HepG2 (cell line): ENCODE measurements around the gene ANKS1B. TPM values are rescaled to one million over a fixed set of nuclear protein-coding genes. Genes with fewer than 3 reads are reported as not detected.

ENCODE experiments used
- ATAC-seq: fragments of 200-7000 bp; cut with Tn5 transposase; 3 replicates; pipeline ENCODE4 v1.9.1; 2020; ENCODE audit warnings: mild to moderate bottlenecking, moderate library complexity
- BruUV-seq: library from RNA; stranded (reverse); fragments of 400-500 nt; replicated peaks from 2 replicates; lab custom pipeline; 2021; lab: Mats Ljungman, UMichigan
- CTCF ChIA-PET: fragments of 300-600 bp; formaldehyde crosslinking; extraction: SDS; loops from one replicate; lab custom pipeline; 2021; ENCODE audit warnings: low total read pairs, inconsistent platforms, low intra/inter-chr PET ratio; lab: Yijun Ruan, JAX
- POLR2A ChIA-PET: fragments of 350-600 bp; sonication (Branson Sonifier 250); formaldehyde crosslinking; loops from one replicate; lab custom pipeline; 2020; ENCODE audit warnings: antibody characterized with exemption, inconsistent platforms; lab: Yijun Ruan, JAX
- DNase-seq: peaks from one replicate; pipeline ENCODE4 v3.0.0-alpha.2; 2015; ENCODE audit warnings: low spot score
- FAIRE-seq: peaks from 3 replicates; lab custom pipeline; 2011; peaks lifted over from hg19 to GRCh38; lab: Jason Lieb, UNC
- H2AFZ ChIP-seq: one replicate; pipeline ENCODE4 v1.6.1; 2011; ENCODE audit warnings: low read length, inconsistent platforms
- H3K27ac ChIP-seq: fragments of 300-600 bp; 3 replicates; pipeline ENCODE4 v1.8.0; 2011; ENCODE audit warnings: mixed run types, mild to moderate bottlenecking, mixed read lengths, low read length, inconsistent platforms; ENCODE audit not compliant: insufficient read depth; ENCODE audit errors: extremely low read length
- H3K27me3 ChIP-seq, 2 experiments: fragments of 200-600 bp in 1 of 2; 2 replicates in 1 of 2; 3 replicates in 1 of 2; pipeline versions ENCODE4 v1.6.0 to v1.8.0; 2011; ENCODE audit warnings: low read length in 2 of 2, mild to moderate bottlenecking in 2 of 2, moderate library complexity in 2 of 2, inconsistent platforms in 1 of 2; ENCODE audit not compliant: insufficient read depth in 2 of 2, control insufficient read depth in 1 of 2
- H3K36me3 ChIP-seq, 2 experiments: fragments of 200-600 bp in 1 of 2; replicated peaks in 1 of 2; 2 replicates in 1 of 2; 3 replicates in 1 of 2; pipeline versions ENCODE4 v1.5.1 to v1.8.0; 2011; ENCODE audit warnings: low read length in 2 of 2, inconsistent platforms in 1 of 2; ENCODE audit not compliant: insufficient read depth in 2 of 2, control insufficient read depth in 1 of 2
- H3K4me1 ChIP-seq: 2 replicates; pipeline ENCODE4 v1.5.1; 2012; ENCODE audit warnings: low read length, inconsistent platforms; ENCODE audit not compliant: insufficient read depth
- H3K4me2 ChIP-seq: 2 replicates; pipeline ENCODE4 v1.6.0; 2011; ENCODE audit warnings: low read depth, low read length, inconsistent platforms
- H3K4me3 ChIP-seq, 3 experiments: fragments of 200-600 bp in 1 of 3; sonication (generic), shearing (Covaris generic) in 1 of 3; replicated peaks in 1 of 3; 2 replicates each; pipeline ENCODE4 v1.5.1; 2011 to 2016; ENCODE audit warnings: low read length in 3 of 3, inconsistent platforms in 2 of 3, low read depth in 2 of 3, mild to moderate bottlenecking in 2 of 3, control low read depth in 1 of 3, mixed read lengths in 1 of 3; ENCODE audit not compliant: insufficient read depth in 1 of 3
- H3K79me2 ChIP-seq: one replicate; pipeline ENCODE4 v1.6.1; 2011; ENCODE audit warnings: low read length, inconsistent platforms; ENCODE audit not compliant: insufficient read depth
- H3K9ac ChIP-seq: 2 replicates; pipeline ENCODE4 v1.6.0; 2011; ENCODE audit warnings: mild to moderate bottlenecking, low read depth, low read length, inconsistent platforms; ENCODE audit not compliant: insufficient read depth
- H3K9me3 ChIP-seq: 2 replicates; pipeline ENCODE4 v1.5.1; 2012; ENCODE audit warnings: mild to moderate bottlenecking, low read length
- H4K20me1 ChIP-seq: 2 replicates; pipeline ENCODE4 v1.6.0; 2011; ENCODE audit warnings: inconsistent platforms, mild to moderate bottlenecking, low read length, moderate library complexity; ENCODE audit not compliant: insufficient read depth
- BRD4 ChIP-seq: sonication (generic); formaldehyde crosslinking; IDR thresholded peaks from 2 replicates; pipeline ENCODE4 v1.4.0; 2020; ENCODE audit warnings: missing genetic modification reagents
- FOXK1 ChIP-seq: sonication (generic); formaldehyde crosslinking; IDR thresholded peaks from 2 replicates; pipeline ENCODE4 v1.4.0; 2020; ENCODE audit warnings: low read depth, missing genetic modification reagents, borderline replicate concordance
- RELA ChIP-seq: sonication (generic); formaldehyde crosslinking; IDR thresholded peaks from 2 replicates; pipeline ENCODE4 v1.4.0; 2020; ENCODE audit warnings: missing genetic modification reagents
- SATB2 ChIP-seq: sonication (generic); formaldehyde crosslinking; IDR thresholded peaks from 2 replicates; pipeline ENCODE4 v1.5.0; 2020; ENCODE audit warnings: missing genetic modification reagents
- SP2 ChIP-seq: sonication (generic); formaldehyde crosslinking; IDR thresholded peaks from 2 replicates; pipeline ENCODE4 v1.5.1; 2020; ENCODE audit warnings: mild to moderate bottlenecking, missing genetic modification reagents
- ZNF446 ChIP-seq: sonication (generic); formaldehyde crosslinking; IDR thresholded peaks from 2 replicates; pipeline ENCODE4 v1.5.0; 2020; ENCODE audit warnings: mild to moderate bottlenecking, missing genetic modification reagents
- ZNF460 ChIP-seq: sonication (generic); formaldehyde crosslinking; IDR thresholded peaks from 2 replicates; pipeline ENCODE4 v1.5.1; 2020; ENCODE audit warnings: missing genetic modification reagents, mild to moderate bottlenecking, borderline replicate concordance
- ZNF510 ChIP-seq: sonication (generic); formaldehyde crosslinking; IDR thresholded peaks from 2 replicates; pipeline ENCODE4 v1.4.0; 2020; ENCODE audit warnings: low read depth, mild to moderate bottlenecking, missing genetic modification reagents
- ZZZ3 ChIP-seq: sonication (generic); formaldehyde crosslinking; IDR thresholded peaks from 2 replicates; pipeline ENCODE4 v1.4.0; 2020; ENCODE audit warnings: missing genetic modification reagents, mild to moderate bottlenecking, borderline replicate concordance
- WGBS: methylation state at CpG from one replicate; pipeline ENCODE4 v1.1.6; 2017; ENCODE audit warnings: low lambda C conversion rate; 5-methylcytosine and 5-hydroxymethylcytosine counted together
- in situ Hi-C: cut with HindIII; loops from 2 replicates; pipeline ENCODE4 v1.10.0; 2017; ENCODE audit warnings: low pct_unique_long_range_greater_than_20kb; ENCODE audit not compliant: extremely low pct_ligation_motif_present
- intact Hi-C: fragments of 100-400 bp; cut with micrococcal nuclease; formaldehyde crosslinking; loops from one replicate; pipeline ENCODE4 v1.10.0; 2022; ENCODE audit not compliant: unreplicated experiment
- polyA plus RNA-seq, 8 experiments: library from polyadenylated mRNA; depleted of rRNA in 3 of 8; stranded (reverse) in 7 of 8; unstranded in 1 of 8; fragments of >200 nt; fragmentation: Illumina TruSeq in 4 of 8; extraction: Trizol in 4 of 8; gene quantifications; 2 replicates each; pipeline versions ENCODE4 v1.2.1 to v1.2.3, GENCODE V29; 2011 to 2016; ENCODE audit warnings: low read depth in 4 of 8, missing spikeins in 1 of 8, mixed read lengths in 1 of 8; ENCODE audit not compliant: insufficient read depth in 1 of 8
- total RNA-seq, 5 experiments: library from RNA; depleted of rRNA; stranded (reverse); fragments of >200 nt; fragmentation: Illumina TruSeq; extraction: Trizol; gene quantifications; 2 replicates each; pipeline ENCODE4 v1.2.3, GENCODE V29; 2016; ENCODE audit warnings: low read depth in 1 of 5
- TF ChIP-seq, protein P1 (sequence below): fragments of 450-650 bp; IDR thresholded peaks from 2 replicates; pipeline ENCODE4 v1.6.1; 2017
- TF ChIP-seq, protein P2 (sequence below): sonication (generic); formaldehyde crosslinking; IDR thresholded peaks from 2 replicates; pipeline ENCODE4 v1.8.0; 2022; ENCODE audit warnings: mild to moderate bottlenecking, missing genetic modification reagents
- TF ChIP-seq, protein P3 (sequence below): IDR thresholded peaks from 2 replicates; pipeline ENCODE4 v1.6.1; 2016; ENCODE audit warnings: missing compliant biosample characterization, missing genetic modification reagents, borderline replicate concordance

Gene ANKS1B
- total and polyA plus RNA-seq, 2 of the 13 experiments (the other 11 are each of a cell fraction or from before 2014, with no cell fraction given), result 0.15 TPM; not detected in 1

DNA sequence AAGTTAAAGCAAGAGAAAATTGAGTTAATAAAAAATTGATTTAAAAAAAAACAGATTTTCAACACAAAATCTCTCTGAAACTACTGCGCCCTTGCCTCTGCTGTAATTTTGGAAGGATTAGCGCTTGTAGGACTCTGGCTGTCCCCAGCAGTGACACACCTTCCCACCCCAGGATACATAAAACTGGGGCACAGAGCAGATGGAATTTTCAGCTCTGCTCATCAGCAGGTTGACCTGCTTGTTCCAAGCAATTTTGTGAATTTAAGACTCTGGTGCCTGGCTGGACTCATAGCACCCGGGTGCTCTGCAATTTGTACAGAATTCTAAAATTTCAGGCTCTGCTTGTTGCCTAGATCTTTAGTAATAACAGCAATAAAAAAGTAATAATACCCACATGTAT is 595.0 kb downstream of the ANKS1B start:
- ATAC-seq (no peak), DNase-seq (no peak), FAIRE-seq (no peak)
- ChIA-PET CTCF (no interaction called here), POLR2A (no interaction called here)
- Histone ChIP-seq H3K79me2 (no peaks in the 10 kb centered on the region), H2AFZ (no peak overlapping the region), H3K36me3 (no peaks in the 10 kb centered on the region), H3K4me1 (no peaks in the 10 kb centered on the region), H3K4me2 (no peak overlapping the region), H3K27ac (no peak overlapping the region), H3K4me3 (no peak overlapping the region), H3K9me3 (no peaks in the 10 kb centered on the region), H4K20me1 (no peaks in the 10 kb centered on the region), H3K27me3 (no peaks in the 10 kb centered on the region), H3K9ac (no peak overlapping the region)
- WGBS, result 37% methylated on average over 3 of the region's 3 CpGs
- BruUV-seq, result no TSS peak
- in situ Hi-C loops, result loop anchor here (10.0 kb wide), 1 partner anchor 375 kb away; no protein-coding TSS in a partner anchor
- intact Hi-C loops, result loop anchor here (1.0 to 10.0 kb wide), 2 partner anchors 235 to 270 kb away; no protein-coding TSS in a partner anchor
- TF ChIP-seq ZNF446 (no peak), ZZZ3 (no peak), RELA (no peak), ZNF460 (CRISPR knock-in tag) (no peak), SATB2 (CRISPR knock-in tag) (no peak), ZNF510 (CRISPR knock-in tag) (no peak), BRD4 (CRISPR knock-in tag) (no peak), FOXK1 (no peak), SP2 (CRISPR knock-in tag) (no peak)
- TF ChIP-seq, protein P1, sequence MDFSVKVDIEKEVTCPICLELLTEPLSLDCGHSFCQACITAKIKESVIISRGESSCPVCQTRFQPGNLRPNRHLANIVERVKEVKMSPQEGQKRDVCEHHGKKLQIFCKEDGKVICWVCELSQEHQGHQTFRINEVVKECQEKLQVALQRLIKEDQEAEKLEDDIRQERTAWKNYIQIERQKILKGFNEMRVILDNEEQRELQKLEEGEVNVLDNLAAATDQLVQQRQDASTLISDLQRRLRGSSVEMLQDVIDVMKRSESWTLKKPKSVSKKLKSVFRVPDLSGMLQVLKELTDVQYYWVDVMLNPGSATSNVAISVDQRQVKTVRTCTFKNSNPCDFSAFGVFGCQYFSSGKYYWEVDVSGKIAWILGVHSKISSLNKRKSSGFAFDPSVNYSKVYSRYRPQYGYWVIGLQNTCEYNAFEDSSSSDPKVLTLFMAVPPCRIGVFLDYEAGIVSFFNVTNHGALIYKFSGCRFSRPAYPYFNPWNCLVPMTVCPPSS, result no peak
- TF ChIP-seq, protein P2, sequence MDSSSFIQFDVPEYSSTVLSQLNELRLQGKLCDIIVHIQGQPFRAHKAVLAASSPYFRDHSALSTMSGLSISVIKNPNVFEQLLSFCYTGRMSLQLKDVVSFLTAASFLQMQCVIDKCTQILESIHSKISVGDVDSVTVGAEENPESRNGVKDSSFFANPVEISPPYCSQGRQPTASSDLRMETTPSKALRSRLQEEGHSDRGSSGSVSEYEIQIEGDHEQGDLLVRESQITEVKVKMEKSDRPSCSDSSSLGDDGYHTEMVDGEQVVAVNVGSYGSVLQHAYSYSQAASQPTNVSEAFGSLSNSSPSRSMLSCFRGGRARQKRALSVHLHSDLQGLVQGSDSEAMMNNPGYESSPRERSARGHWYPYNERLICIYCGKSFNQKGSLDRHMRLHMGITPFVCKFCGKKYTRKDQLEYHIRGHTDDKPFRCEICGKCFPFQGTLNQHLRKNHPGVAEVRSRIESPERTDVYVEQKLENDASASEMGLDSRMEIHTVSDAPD, result no peak
- TF ChIP-seq, protein P3, sequence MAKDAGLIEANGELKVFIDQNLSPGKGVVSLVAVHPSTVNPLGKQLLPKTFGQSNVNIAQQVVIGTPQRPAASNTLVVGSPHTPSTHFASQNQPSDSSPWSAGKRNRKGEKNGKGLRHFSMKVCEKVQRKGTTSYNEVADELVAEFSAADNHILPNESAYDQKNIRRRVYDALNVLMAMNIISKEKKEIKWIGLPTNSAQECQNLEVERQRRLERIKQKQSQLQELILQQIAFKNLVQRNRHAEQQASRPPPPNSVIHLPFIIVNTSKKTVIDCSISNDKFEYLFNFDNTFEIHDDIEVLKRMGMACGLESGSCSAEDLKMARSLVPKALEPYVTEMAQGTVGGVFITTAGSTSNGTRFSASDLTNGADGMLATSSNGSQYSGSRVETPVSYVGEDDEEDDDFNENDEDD (CRISPR knock-in tag), result no peak
